ENCODE data around the gene TCF25. TPM values are rescaled to one million over a fixed set of nuclear protein-coding genes. Genes with fewer than 3 reads are reported as not detected.
A peak's percentile ranks its signal among the peaks of the same experiment; 100 is the strongest.
"Not testable (repeated sequence)": the region's sequence is repeated elsewhere in the genome, so short reads cannot be mapped to it uniquely, and the experiment has no call there.

TCF25 gene
- total RNA-seq, 1 donor from 2014 or later = 193 TPM

DNA sequence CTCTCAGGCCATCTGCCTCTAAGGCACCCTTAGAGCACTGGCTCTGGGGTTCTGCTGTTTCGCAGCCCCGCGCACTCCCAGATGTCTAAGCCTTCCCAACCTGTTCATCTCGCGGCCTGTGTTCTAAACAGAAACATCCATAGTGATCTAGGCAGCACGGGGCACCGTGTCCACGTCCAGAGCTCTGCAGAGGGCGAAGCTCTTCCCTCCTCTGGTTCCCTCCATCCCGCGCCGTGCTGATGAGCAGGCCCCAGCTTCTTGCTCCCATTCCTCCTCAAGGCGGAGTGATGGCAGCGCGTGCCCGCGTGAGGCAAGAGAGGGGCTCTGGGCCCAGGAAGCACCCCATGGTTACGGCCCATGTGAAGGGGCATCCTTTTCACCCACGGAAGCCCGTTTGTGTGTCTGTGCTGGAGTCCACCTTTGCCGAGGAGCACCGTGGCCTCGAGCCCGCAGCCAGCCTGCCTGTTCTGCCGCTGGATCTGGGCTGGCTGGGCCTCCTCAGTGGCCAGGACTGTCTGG lies 41.5 kb upstream of the TCF25 start:
- H3K27me3 ChIP-seq (ENCODE audit: insufficient read depth, low read length) = no peaks in the 10 kb centered on the region
- TF ChIP-seq EZH2 (IDR thresholded peaks at IDR 0.05; ENCODE audit: insufficient read depth, low read length) = no peak
- TF ChIP-seq, protein P1, sequence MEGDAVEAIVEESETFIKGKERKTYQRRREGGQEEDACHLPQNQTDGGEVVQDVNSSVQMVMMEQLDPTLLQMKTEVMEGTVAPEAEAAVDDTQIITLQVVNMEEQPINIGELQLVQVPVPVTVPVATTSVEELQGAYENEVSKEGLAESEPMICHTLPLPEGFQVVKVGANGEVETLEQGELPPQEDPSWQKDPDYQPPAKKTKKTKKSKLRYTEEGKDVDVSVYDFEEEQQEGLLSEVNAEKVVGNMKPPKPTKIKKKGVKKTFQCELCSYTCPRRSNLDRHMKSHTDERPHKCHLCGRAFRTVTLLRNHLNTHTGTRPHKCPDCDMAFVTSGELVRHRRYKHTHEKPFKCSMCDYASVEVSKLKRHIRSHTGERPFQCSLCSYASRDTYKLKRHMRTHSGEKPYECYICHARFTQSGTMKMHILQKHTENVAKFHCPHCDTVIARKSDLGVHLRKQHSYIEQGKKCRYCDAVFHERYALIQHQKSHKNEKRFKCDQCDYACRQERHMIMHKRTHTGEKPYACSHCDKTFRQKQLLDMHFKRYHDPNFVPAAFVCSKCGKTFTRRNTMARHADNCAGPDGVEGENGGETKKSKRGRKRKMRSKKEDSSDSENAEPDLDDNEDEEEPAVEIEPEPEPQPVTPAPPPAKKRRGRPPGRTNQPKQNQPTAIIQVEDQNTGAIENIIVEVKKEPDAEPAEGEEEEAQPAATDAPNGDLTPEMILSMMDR (IDR thresholded peaks at IDR 0.05; ENCODE audit: insufficient read depth, low read depth, low read length) = no peak
- peaks cover 6% of the 10 kb centered on the region for H3K4me1 ChIP-seq (ENCODE audit: insufficient read depth, low read length)
- H3K79me2 ChIP-seq (ENCODE audit: insufficient read depth, low read length) = no peaks in the 10 kb centered on the region
- no peak overlapping the region for H2AFZ ChIP-seq (ENCODE audit: low read depth, low read length)
- H3K9ac ChIP-seq (ENCODE audit: low read length) = no peak overlapping the region
- Mint-ChIP-seq H3K4me3 (ENCODE audit: unreplicated experiment) (no peak overlapping the region), H3K27ac (ENCODE audit: unreplicated experiment) (no peak overlapping the region), H3K9me3 (ENCODE audit: unreplicated experiment) (peaks cover 16% of the 10 kb centered on the region), H3K4me1 (ENCODE audit: low read depth, unreplicated experiment) (peaks cover 2% of the 10 kb centered on the region), H3K36me3 (ENCODE audit: low read depth, unreplicated experiment) (peaks cover 13% of the 10 kb centered on the region), H3K27me3 (ENCODE audit: low read depth, unreplicated experiment) (peaks cover 2% of the 10 kb centered on the region)
- no peak overlapping the region for H3K4me2 ChIP-seq (ENCODE audit: low read length)
- H3K36me3 ChIP-seq (ENCODE audit: insufficient read depth, low read length) = no peaks in the 10 kb centered on the region
- FAIRE-seq (no peak), DNase-seq (ENCODE audit: low read depth) (no peak)
- H4K20me1 ChIP-seq (ENCODE audit: insufficient read depth, low read length) = peaks cover 7% of the 10 kb centered on the region
- H3K9me3 ChIP-seq (ENCODE audit: insufficient read depth, low read depth, low read length) = no peaks in the 10 kb centered on the region
- no peak overlapping the region for H3K27ac ChIP-seq (ENCODE audit: low read depth, low read length)
- no peak overlapping the region for H3K4me3 ChIP-seq (ENCODE audit: insufficient read depth, low read depth, low read length)

DNA sequence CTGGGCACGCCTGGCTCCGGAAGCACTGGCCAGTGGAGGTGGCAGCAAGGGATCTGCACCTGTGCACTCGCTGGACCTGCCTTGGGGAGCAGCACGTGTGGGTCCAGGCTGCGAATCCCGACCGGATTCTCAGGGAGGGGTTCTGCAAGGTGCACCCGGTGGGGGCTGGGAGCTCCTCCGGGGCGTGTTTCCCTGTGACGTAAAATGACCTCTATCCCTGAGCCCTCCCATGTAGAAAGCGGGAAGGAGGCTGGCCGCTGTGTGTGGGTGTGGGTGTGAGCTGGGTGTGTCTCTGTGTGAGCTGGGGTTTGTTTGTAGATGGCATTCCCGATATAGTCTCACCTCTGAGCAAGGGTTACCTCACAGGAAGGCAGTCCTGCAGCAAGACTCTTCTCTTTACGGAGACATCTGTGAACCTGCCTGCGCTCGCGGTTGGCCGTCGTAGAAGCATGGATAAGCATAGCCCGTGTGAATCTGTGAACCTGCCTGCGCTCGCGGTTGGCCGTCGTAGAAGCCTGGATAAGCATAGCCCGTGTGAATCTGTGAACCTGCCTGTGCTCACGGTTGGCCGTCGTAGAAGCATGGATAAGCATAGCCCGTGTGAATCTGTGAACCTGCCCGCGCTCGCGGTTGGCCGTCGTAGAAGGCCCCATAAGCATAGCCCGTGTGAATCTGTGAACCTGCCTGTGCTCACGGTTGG lies 39.6 kb upstream of the TCF25 start:
- H3K4me1 ChIP-seq (ENCODE audit: insufficient read depth, low read length); H4K20me1 ChIP-seq (ENCODE audit: insufficient read depth, low read length); H3K4me1 Mint-ChIP-seq (ENCODE audit: low read depth, unreplicated experiment); H3K4me2 ChIP-seq (ENCODE audit: low read length); H3K9ac ChIP-seq (ENCODE audit: low read length); H2AFZ ChIP-seq (ENCODE audit: low read depth, low read length); H3K27me3 ChIP-seq (ENCODE audit: insufficient read depth, low read length); H3K36me3 ChIP-seq (ENCODE audit: insufficient read depth, low read length); H3K27ac Mint-ChIP-seq (ENCODE audit: unreplicated experiment); H3K27me3 Mint-ChIP-seq (ENCODE audit: low read depth, unreplicated experiment); H3K4me3 Mint-ChIP-seq (ENCODE audit: unreplicated experiment); H3K79me2 ChIP-seq (ENCODE audit: insufficient read depth, low read length); H3K4me3 ChIP-seq (ENCODE audit: insufficient read depth, low read depth, low read length); H3K9me3 ChIP-seq (ENCODE audit: insufficient read depth, low read depth, low read length); DNase-seq (ENCODE audit: low read depth); FAIRE-seq; H3K27ac ChIP-seq (ENCODE audit: low read depth, low read length): not testable (repeated sequence)
- H3K9me3 Mint-ChIP-seq (ENCODE audit: unreplicated experiment) = peaks cover 16% of the 10 kb centered on the region
- peaks cover 13% of the 10 kb centered on the region for H3K36me3 Mint-ChIP-seq (ENCODE audit: low read depth, unreplicated experiment)

DNA sequence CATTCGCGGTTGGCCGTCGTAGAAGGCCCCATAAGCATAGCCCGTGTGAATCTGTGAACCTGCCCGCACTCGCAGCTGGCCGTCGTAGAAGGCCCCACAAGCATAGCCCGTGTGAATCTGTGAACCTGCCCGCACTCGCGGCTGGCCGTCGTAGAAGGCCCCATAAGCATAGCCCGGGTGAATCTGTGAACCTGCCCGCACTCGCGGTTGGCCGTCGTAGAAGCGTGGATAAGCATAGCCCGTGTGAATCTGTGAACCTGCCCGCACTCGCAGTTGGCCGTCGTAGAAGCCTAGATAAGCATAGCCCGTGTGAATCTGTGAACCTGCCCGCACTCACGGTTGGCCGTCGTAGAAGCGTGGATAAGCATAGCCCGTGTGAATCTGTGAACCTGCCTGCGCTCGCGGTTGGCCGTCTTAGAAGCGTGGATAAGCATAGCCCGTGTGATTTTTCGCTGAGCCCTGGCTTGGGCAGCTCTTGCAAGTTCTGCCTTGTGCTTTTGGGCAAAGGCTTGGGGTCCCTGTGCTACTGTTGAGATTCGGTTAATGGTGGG lies 38.5 kb upstream of the TCF25 start:
- H3K4me3 Mint-ChIP-seq (ENCODE audit: unreplicated experiment) = peak overlapping the region; percentile 54

DNA sequence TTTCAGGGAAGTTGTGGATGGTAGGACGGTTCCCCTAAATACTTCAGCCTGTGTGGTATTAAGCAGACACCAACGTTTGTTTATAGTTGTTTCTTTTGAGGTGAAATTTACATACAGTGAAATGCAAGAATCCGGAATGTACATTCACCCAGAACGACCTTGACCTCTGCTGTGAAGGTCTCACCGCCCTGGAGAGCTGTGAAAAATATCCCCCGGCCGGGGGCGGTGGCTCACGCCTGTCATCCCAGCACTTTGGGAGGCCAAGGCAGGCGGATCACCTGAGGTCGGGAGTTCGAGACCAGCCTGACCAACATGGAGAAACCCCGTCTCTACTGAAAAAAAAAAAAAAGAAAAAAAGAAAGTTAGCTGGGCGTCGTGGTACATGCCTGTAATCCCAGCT lies 36.9 kb upstream of the TCF25 start:
- not testable (repeated sequence) for H2AFZ ChIP-seq (ENCODE audit: low read depth, low read length); H3K4me3 ChIP-seq (ENCODE audit: insufficient read depth, low read depth, low read length); H3K27me3 Mint-ChIP-seq (ENCODE audit: low read depth, unreplicated experiment); H3K4me1 Mint-ChIP-seq (ENCODE audit: low read depth, unreplicated experiment); H3K4me3 Mint-ChIP-seq (ENCODE audit: unreplicated experiment); H3K27ac Mint-ChIP-seq (ENCODE audit: unreplicated experiment); H3K4me1 ChIP-seq (ENCODE audit: insufficient read depth, low read length); H3K36me3 ChIP-seq (ENCODE audit: insufficient read depth, low read length); H3K9ac ChIP-seq (ENCODE audit: low read length); DNase-seq (ENCODE audit: low read depth); H4K20me1 ChIP-seq (ENCODE audit: insufficient read depth, low read length); H3K9me3 ChIP-seq (ENCODE audit: insufficient read depth, low read depth, low read length); FAIRE-seq; H3K4me2 ChIP-seq (ENCODE audit: low read length); H3K27ac ChIP-seq (ENCODE audit: low read depth, low read length); H3K79me2 ChIP-seq (ENCODE audit: insufficient read depth, low read length); H3K27me3 ChIP-seq (ENCODE audit: insufficient read depth, low read length)
- Mint-ChIP-seq H3K36me3 (ENCODE audit: low read depth, unreplicated experiment) (peaks cover 13% of the 10 kb centered on the region), H3K9me3 (ENCODE audit: unreplicated experiment) (peaks cover 16% of the 10 kb centered on the region)

More for the DNA sequence above, 38.5 kb upstream of the TCF25 start:
- H3K79me2 ChIP-seq (ENCODE audit: insufficient read depth, low read length); H3K27ac Mint-ChIP-seq (ENCODE audit: unreplicated experiment); FAIRE-seq; H2AFZ ChIP-seq (ENCODE audit: low read depth, low read length); H3K4me2 ChIP-seq (ENCODE audit: low read length); H3K4me1 ChIP-seq (ENCODE audit: insufficient read depth, low read length); H3K27me3 Mint-ChIP-seq (ENCODE audit: low read depth, unreplicated experiment); H3K4me1 Mint-ChIP-seq (ENCODE audit: low read depth, unreplicated experiment); H3K27me3 ChIP-seq (ENCODE audit: insufficient read depth, low read length); H4K20me1 ChIP-seq (ENCODE audit: insufficient read depth, low read length); H3K4me3 ChIP-seq (ENCODE audit: insufficient read depth, low read depth, low read length); DNase-seq (ENCODE audit: low read depth); H3K36me3 ChIP-seq (ENCODE audit: insufficient read depth, low read length); H3K27ac ChIP-seq (ENCODE audit: low read depth, low read length); H3K9ac ChIP-seq (ENCODE audit: low read length); H3K9me3 ChIP-seq (ENCODE audit: insufficient read depth, low read depth, low read length): not testable (repeated sequence)
- H3K9me3 Mint-ChIP-seq (ENCODE audit: unreplicated experiment) = peaks cover 16% of the 10 kb centered on the region
- peaks cover 13% of the 10 kb centered on the region for H3K36me3 Mint-ChIP-seq (ENCODE audit: low read depth, unreplicated experiment)

Measured in astrocyte (in vitro differentiated cells and primary cell).